Neural cell (in vitro differentiated cells): ENCODE data around the gene RSRC1.

ENCODE experiments used
- CTCF ChIP-seq: fragments of 450-650 bp; IDR thresholded peaks from 2 replicates; pipeline ENCODE4 v1.5.1; 2014; ENCODE audit warnings: antibody characterized with exemption, mild to moderate bottlenecking, moderate library complexity; ENCODE audit not compliant: poor library complexity, severe bottlenecking
- EZH2 ChIP-seq: fragments of 200-600, 300-800 bp; shearing (Covaris generic), sonication (generic); IDR thresholded peaks from 2 replicates; pipeline ENCODE4 v1.6.1; 2014; ENCODE audit warnings: antibody characterized with exemption, low read length, borderline replicate concordance, mild to moderate bottlenecking; ENCODE audit not compliant: insufficient read depth, poor library complexity, severe bottlenecking
- RAD21 ChIP-seq: fragments of 450-650 bp; conservative IDR thresholded peaks from 2 replicates; pipeline ENCODE4 v1.6.1; 2014; ENCODE audit warnings: antibody characterized with exemption, mild to moderate bottlenecking, moderate library complexity
- SMC3 ChIP-seq: fragments of 450-650 bp; conservative IDR thresholded peaks from 2 replicates; pipeline ENCODE4 v1.6.1; 2014; ENCODE audit warnings: antibody characterized with exemption, mild to moderate bottlenecking, moderate library complexity; ENCODE audit not compliant: poor library complexity
- TAF1 ChIP-seq: IDR thresholded peaks from 2 replicates; pipeline ENCODE4 v1.6.1; 2012; ENCODE audit warnings: low read depth

- no peak for TF ChIP-seq CTCF
- no peak for TF ChIP-seq EZH2
- TF ChIP-seq SMC3: no peak
- TF ChIP-seq RAD21: no peak
- TF ChIP-seq TAF1: no peak
Observed at GRCh38 chr3:158085358-158085757, 24.5 kb upstream of the RSRC1 start.
